Stimulated activated CD4-positive, alpha-beta T cell treated with anti-CD3 and anti-CD28 coated beads, TNF-alpha, amount 100 ng/mL, for 4 hours (primary cell): ENCODE results near the gene GPBAR1.
"Not testable (repeated sequence)": the region's sequence is repeated elsewhere in the genome, so short reads cannot be mapped to it uniquely, and the experiment has no call there.

Experiments
- DNase-seq, 3 experiments: peaks; one replicate each; pipeline ENCODE4 v3.0.0-alpha.2; 2020; ENCODE audit warnings: low read depth in 3 of 3

Gene GPBAR1

DNA sequence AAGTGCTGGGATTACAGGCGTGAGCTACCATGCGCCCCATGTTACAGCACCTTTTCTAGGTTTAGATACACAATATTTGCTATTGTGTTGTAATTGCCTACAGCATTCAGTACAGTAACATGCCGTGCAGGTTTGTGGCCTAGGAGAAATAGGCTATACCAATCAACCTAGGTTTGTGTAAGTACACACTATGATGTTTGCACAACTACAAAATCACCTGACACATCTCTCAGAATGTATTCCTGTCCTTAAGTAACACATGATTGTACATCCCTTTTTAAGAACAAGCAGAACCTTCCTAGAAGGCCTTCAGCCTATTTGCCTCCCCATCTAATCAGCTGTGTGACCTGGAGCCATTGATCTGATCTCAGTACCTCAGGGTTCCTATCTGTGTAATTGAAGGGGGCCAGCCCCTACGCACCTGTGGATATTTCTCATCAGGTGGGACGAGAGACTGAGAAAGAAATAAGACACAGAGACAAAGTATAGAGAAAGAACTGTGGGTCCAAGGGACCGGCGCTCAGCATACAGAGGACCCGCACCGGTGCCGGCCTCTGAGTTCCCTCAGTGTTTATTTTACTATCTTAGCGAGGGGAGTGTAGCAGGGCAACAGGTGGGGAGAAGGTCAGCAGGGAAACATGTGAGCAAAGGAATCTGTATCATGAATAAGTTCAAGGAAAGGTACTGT, 50.2 kb downstream of the GPBAR1 start:
- DNase-seq, result no peak

DNA sequence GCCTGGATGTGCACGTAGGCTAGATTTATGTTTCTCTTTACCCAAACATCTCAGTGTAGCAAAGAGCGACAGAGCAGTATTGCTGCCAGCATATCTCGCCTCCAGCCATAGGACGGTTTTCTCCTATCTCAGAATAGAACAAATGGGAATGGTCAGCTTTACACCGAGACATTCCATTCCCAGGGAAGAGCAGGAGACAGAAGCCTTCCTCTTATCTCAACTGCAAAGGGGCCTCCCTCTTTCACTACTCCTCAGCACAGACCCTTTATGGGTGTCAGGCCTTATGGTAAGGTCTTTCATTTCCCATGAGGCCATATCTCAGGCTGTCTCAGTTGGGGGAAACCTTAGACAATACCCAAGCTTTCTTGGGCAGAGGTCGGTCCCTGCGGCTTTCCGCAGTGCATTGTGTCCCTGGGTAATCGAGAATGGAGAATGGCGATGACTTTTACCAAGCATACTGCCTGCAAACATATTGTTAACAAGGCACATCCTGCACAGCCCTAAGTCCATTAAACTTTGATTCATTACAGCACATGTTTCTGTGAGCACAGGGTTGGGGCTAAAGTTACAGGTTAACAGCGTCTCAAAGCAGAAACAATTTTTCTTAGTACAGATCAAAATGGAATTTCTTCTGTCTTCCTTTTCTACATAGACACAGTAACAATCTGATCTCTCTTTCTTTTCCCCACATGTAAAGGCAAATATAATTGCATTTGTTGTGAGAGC, 50.9 kb downstream of the GPBAR1 start:
- DNase-seq, result not testable (repeated sequence)

DNA sequence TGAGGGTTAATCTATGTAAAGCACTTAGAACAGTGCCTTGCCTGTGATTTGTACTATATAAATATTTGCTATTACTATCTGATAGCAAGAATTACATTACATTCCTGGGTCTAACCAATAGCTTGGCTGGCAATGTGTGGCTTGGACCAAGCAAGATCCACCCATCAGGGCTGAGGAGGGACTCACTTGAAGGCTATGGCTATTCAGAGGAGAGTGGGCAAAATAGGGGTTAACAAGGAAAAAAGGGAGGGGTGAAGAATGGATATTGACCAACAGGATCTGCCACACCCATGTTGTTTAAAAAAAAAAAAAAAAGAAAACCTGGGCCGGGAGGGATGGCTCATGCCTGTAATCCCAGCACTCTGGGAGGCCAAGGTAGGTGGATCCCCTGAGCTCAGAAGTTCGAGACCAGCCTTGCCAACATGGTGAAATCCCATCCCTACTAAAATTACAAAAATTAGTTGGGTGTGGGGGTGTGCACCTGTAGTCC, 51.5 kb downstream of the GPBAR1 start:
- DNase-seq, result no peak

DNA sequence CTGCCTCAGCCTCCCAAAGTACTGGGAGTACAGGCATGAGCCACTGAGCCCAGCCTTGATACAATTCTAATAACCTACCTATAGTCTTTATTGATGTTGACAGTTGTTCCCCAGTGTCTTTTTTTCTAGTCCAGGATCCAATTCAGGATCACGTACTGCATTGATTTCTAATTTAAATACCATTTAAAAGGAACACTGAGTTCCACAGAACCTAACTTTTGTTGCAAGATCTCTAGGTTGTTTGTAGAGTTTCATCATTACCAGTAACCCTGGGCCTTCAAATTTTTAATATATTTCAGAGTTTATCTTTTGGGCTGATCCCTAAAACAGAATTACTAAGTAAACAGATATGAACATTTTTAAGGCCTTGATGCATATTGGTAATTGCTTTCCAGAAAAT, 52.5 kb downstream of the GPBAR1 start:
- no peak for DNase-seq
